ENCODE results near the gene C3orf20. TPM values are rescaled to one million over a fixed set of nuclear protein-coding genes. Genes with fewer than 3 reads are reported as not detected.
A peak's percentile ranks its signal among the peaks of the same experiment; 100 is the strongest.

C3orf20 gene
- total and polyA plus RNA-seq, 7 experiments from 2014 or later: 0.05 to 0.81 (median 0.29) TPM; not detected in 1

DNA sequence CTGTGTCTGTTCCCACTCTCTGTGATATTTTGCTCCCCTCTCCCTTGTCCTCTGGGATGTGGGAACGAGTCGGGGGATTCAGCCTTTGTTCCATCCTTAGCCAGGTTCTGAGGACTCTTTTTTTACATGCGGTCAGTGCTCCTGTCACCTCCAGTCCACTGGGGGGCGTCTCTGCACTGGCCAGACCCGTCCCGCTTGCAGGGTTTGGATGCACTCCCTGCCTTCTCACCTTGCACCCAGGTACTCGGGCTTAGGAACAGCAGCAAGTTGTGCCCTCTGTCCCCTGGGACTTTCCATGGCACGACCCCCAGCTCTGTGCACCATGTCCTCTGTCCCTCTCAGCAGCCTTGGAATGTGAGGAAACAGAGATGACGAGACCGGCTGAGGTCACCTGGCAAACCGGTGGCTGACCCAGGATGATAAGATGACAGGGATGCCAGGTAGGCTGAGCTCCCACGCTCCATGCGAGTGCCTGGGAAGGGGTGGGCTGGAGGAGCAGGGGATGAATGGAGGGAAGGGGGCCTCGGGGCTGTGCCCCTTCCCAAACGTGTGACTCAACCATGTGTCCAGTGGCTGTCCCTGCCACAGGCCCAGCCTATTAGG, 116.5 kb downstream of the C3orf20 start:
- DNase-seq: peak; percentile 23 to 54 (median 33)
- Mint-ChIP-seq H3K27ac (peak overlapping the region in 2 of 9 donors; percentile 14 to 49), H3K36me3 (no peaks in the 10 kb centered on the region), H3K9me3 (no peaks in the 10 kb centered on the region), H3K4me1 (peaks cover 0 to 4% (median 0%) of the 10 kb centered on the region in 7 donors), H3K27me3 (peaks cover 7 to 29% (median 26%) of the 10 kb centered on the region in 5 donors), H3K4me3 (no peak overlapping the region)
- POLR2A ChIA-PET: no interaction called here
- Histone ChIP-seq H3K4me3 (ENCODE audit: low read length) (no peak overlapping the region), H3K27me3 (ENCODE audit: control insufficient read depth in 2 of 2, insufficient read depth in 2 of 2, low read length in 2 of 2) (no peaks in the 10 kb centered on the region), H3K9me3 (ENCODE audit: control insufficient read depth in 2 of 3, low read length in 3 of 3) (no peaks in the 10 kb centered on the region), H3K27ac (ENCODE audit: low read depth, low read length) (no peak overlapping the region), H3K4me1 (ENCODE audit: control insufficient read depth in 2 of 2, insufficient read depth in 2 of 2, low read length in 2 of 2) (no peaks in the 10 kb centered on the region), H3K36me3 (ENCODE audit: control insufficient read depth in 2 of 3, insufficient read depth in 3 of 3, low read length in 3 of 3) (no peaks in the 10 kb centered on the region)
- CTCF ChIA-PET: interaction anchor here (0.6 to 2.2 kb wide), 7 partner anchors 10 to 131 kb away, joined by 3 to 11 read pairs (median 4); no protein-coding TSS in a partner anchor
- intact Hi-C loops (cut with micrococcal nuclease): loop anchor here (1.0 to 2.0 kb wide), 3 partner anchors 119 to 130 kb away; no protein-coding TSS in a partner anchor
- peak; percentile 62 for ATAC-seq

DNA sequence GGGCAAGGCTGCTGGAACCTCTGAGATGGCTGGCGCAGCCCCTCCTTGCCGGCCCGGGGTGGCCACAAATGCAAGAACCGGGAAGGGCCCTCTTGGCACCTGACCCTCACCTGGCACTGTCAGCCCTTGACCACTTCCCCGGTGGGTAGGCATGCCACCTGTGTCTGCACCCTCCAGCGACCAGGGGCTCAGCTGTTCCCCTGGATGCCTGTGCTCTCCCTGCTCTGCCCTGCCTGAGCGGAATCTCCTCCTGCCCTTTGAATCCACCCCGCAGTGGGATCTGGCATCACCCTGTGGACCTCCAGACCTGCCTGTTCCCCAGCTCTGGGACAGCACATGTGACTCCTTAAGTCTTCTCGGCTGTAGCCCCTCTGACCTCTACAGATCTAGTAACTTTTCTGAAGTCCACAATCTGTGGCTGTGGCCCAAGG, 117.8 kb downstream of the C3orf20 start:
- CTCF ChIA-PET: interaction anchor here (0.6 to 2.2 kb wide), 5 partner anchors 89 to 140 kb away, joined by 3 to 5 read pairs (median 3); no protein-coding TSS in a partner anchor
- Histone ChIP-seq H3K9me3 (ENCODE audit: control insufficient read depth in 2 of 3, low read length in 3 of 3) (no peaks in the 10 kb centered on the region), H3K36me3 (ENCODE audit: control insufficient read depth in 2 of 3, insufficient read depth in 3 of 3, low read length in 3 of 3) (no peaks in the 10 kb centered on the region), H3K27ac (ENCODE audit: low read depth, low read length) (no peak overlapping the region), H3K4me3 (ENCODE audit: low read length) (no peak overlapping the region), H3K27me3 (ENCODE audit: control insufficient read depth in 2 of 2, insufficient read depth in 2 of 2, low read length in 2 of 2) (no peaks in the 10 kb centered on the region), H3K4me1 (ENCODE audit: control insufficient read depth in 2 of 2, insufficient read depth in 2 of 2, low read length in 2 of 2) (no peaks in the 10 kb centered on the region)
- Mint-ChIP-seq H3K4me1 (peaks cover 0 to 4% (median 0%) of the 10 kb centered on the region in 7 donors), H3K27ac (peak overlapping the region in 1 of 9 donors; percentile 38), H3K9me3 (no peaks in the 10 kb centered on the region), H3K4me3 (peak overlapping the region in 1 of 10 donors; percentile 54), H3K27me3 (peaks cover 7 to 29% (median 23%) of the 10 kb centered on the region in 5 donors), H3K36me3 (no peaks in the 10 kb centered on the region)
- intact Hi-C loops (cut with micrococcal nuclease): no loop called here
- POLR2A ChIA-PET: no interaction called here
- ATAC-seq (no peak), DNase-seq (no peak)

DNA sequence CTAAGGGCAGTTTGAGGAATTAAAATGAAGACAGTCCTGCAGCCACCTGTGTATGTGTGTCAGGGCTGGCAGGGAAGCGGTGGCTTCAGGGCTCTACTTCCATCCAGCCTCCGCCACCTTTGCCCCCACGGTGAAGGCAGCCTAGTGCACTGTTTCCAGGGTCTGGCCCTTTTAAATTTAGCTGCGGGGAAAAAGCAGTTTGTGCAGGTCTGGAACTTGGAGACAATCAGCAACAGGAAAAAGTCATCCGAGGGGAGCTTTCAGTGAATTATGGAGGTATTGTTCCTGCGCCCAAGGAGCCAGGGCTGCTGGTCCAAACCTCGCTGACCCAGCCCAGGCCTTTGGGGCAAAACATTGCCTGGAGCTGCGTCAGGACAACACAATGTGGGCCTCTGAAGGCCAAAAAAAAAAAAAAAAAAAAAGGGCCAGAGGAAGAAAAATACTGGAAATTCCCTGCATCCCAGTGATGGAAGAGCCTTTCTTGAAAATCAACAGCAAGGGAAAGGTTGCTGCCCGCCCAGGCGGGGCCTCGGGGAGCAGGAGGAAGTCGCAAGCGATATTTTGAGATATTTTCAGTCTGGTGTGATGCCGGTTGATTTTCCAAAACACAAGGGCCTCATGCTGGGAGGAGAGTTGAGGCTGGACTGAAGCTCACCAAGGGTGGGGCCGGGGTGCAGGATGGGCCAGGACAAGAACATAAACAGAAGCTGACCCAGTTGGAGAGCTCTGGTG, 118.4 kb downstream of the C3orf20 start:
- Mint-ChIP-seq H3K9me3 (no peaks in the 10 kb centered on the region), H3K4me3 (peak overlapping the region in 1 of 10 donors; percentile 54), H3K36me3 (no peaks in the 10 kb centered on the region), H3K4me1 (peaks cover 0 to 4% (median 0%) of the 10 kb centered on the region in 7 donors), H3K27ac (no peak overlapping the region), H3K27me3 (peaks cover 7 to 25% (median 18%) of the 10 kb centered on the region in 5 donors)
- Histone ChIP-seq H3K4me1 (ENCODE audit: control insufficient read depth in 2 of 2, insufficient read depth in 2 of 2, low read length in 2 of 2) (no peaks in the 10 kb centered on the region), H3K9me3 (ENCODE audit: control insufficient read depth in 2 of 3, low read length in 3 of 3) (no peaks in the 10 kb centered on the region), H3K36me3 (ENCODE audit: control insufficient read depth in 2 of 3, insufficient read depth in 3 of 3, low read length in 3 of 3) (no peaks in the 10 kb centered on the region), H3K27ac (ENCODE audit: low read depth, low read length) (no peak overlapping the region), H3K4me3 (ENCODE audit: low read length) (no peak overlapping the region), H3K27me3 (ENCODE audit: control insufficient read depth in 2 of 2, insufficient read depth in 2 of 2, low read length in 2 of 2) (no peaks in the 10 kb centered on the region)
- ATAC-seq: no peak
- intact Hi-C loops (cut with micrococcal nuclease): no loop called here
- no peak for DNase-seq
- CTCF ChIA-PET: interaction anchor here (0.6 to 1.0 kb wide), 4 partner anchors 104 to 141 kb away, joined by 3 read pairs; no protein-coding TSS in a partner anchor
- POLR2A ChIA-PET: no interaction called here

DNA sequence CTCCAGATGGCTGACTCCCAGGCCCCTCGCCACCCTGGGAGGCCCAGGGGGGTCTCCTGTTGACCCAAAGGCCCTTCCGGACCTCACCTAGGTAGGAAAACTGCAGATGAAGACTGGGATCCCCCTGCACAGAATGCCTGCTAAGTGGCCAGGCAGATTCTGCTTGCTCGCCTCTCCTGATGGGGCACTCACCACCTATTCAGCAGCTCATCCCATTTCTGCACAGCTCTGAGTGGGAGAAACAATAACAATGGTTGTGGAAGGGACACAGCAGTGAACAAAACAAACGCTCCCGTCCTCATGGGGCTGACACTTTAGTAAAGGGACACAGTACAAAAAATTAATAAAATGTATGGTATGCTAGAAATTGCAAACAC, 118.9 kb downstream of the C3orf20 start:
- Mint-ChIP-seq H3K4me3 (no peak overlapping the region), H3K27me3 (peaks cover 7 to 25% (median 18%) of the 10 kb centered on the region in 5 donors), H3K27ac (no peak overlapping the region), H3K36me3 (no peaks in the 10 kb centered on the region), H3K4me1 (peaks cover 0 to 4% (median 0%) of the 10 kb centered on the region in 7 donors), H3K9me3 (no peaks in the 10 kb centered on the region)
- Histone ChIP-seq H3K36me3 (ENCODE audit: control insufficient read depth in 2 of 3, insufficient read depth in 3 of 3, low read length in 3 of 3) (no peaks in the 10 kb centered on the region), H3K9me3 (ENCODE audit: control insufficient read depth in 2 of 3, low read length in 3 of 3) (no peaks in the 10 kb centered on the region), H3K4me1 (ENCODE audit: control insufficient read depth in 2 of 2, insufficient read depth in 2 of 2, low read length in 2 of 2) (no peaks in the 10 kb centered on the region), H3K27me3 (ENCODE audit: control insufficient read depth in 2 of 2, insufficient read depth in 2 of 2, low read length in 2 of 2) (no peaks in the 10 kb centered on the region), H3K27ac (ENCODE audit: low read depth, low read length) (no peak overlapping the region), H3K4me3 (ENCODE audit: low read length) (no peak overlapping the region)
- POLR2A ChIA-PET: no interaction called here
- no peak for ATAC-seq
- intact Hi-C loops (cut with micrococcal nuclease): no loop called here
- no peak for DNase-seq
- CTCF ChIA-PET: no interaction called here

- no peaks in the 10 kb centered on the region for H3K36me3 ChIP-seq (ENCODE audit: control insufficient read depth in 2 of 3, insufficient read depth in 3 of 3, low read length in 3 of 3)
- H3K9me3 ChIP-seq (ENCODE audit: control insufficient read depth in 2 of 3, low read length in 3 of 3): no peaks in the 10 kb centered on the region
- Mint-ChIP-seq H3K27me3 (peaks cover 6 to 25% (median 17%) of the 10 kb centered on the region in 5 donors), H3K27ac (no peak overlapping the region), H3K4me3 (no peak overlapping the region), H3K9me3 (peaks cover 0 to 3% (median 0%) of the 10 kb centered on the region in 11 donors), H3K36me3 (peaks cover 0 to 3% (median 0%) of the 10 kb centered on the region in 5 donors), H3K4me1 (no peaks in the 10 kb centered on the region)
- CTCF ChIA-PET: no interaction called here
- H3K27me3 ChIP-seq (ENCODE audit: control insufficient read depth in 2 of 2, insufficient read depth in 2 of 2, low read length in 2 of 2): no peaks in the 10 kb centered on the region
- no peak for ATAC-seq
- DNase-seq: no peak
- no peak overlapping the region for H3K4me3 ChIP-seq (ENCODE audit: low read length)
- H3K27ac ChIP-seq (ENCODE audit: low read depth, low read length): no peak overlapping the region
- POLR2A ChIA-PET: no interaction called here
- intact Hi-C loops (cut with micrococcal nuclease): no loop called here
- no peaks in the 10 kb centered on the region for H3K4me1 ChIP-seq (ENCODE audit: control insufficient read depth in 2 of 2, insufficient read depth in 2 of 2, low read length in 2 of 2)
Measured at GRCh38 chr3:14794435-14794834, 119.5 kb downstream of the C3orf20 start.

GRCh38 chr3:14795996-14796395, 121.1 kb downstream of the C3orf20 start:
- H3K4me3 Mint-ChIP-seq: no peak overlapping the region
- ATAC-seq (no peak), DNase-seq (no peak)
- H3K9me3 Mint-ChIP-seq: peaks cover 0 to 4% (median 0%) of the 10 kb centered on the region in 11 donors
- Histone ChIP-seq H3K4me3 (ENCODE audit: low read length) (no peak overlapping the region), H3K27me3 (ENCODE audit: control insufficient read depth in 2 of 2, insufficient read depth in 2 of 2, low read length in 2 of 2) (no peaks in the 10 kb centered on the region), H3K9me3 (ENCODE audit: control insufficient read depth in 2 of 3, low read length in 3 of 3) (no peaks in the 10 kb centered on the region), H3K27ac (ENCODE audit: low read depth, low read length) (no peak overlapping the region), H3K4me1 (ENCODE audit: control insufficient read depth in 2 of 2, insufficient read depth in 2 of 2, low read length in 2 of 2) (no peaks in the 10 kb centered on the region), H3K36me3 (ENCODE audit: control insufficient read depth in 2 of 3, insufficient read depth in 3 of 3, low read length in 3 of 3) (no peaks in the 10 kb centered on the region)
- H3K36me3 Mint-ChIP-seq: peaks cover 0 to 3% (median 0%) of the 10 kb centered on the region in 5 donors
- no peaks in the 10 kb centered on the region for H3K4me1 Mint-ChIP-seq
- no peak overlapping the region for H3K27ac Mint-ChIP-seq
- CTCF ChIA-PET: interaction anchor here (1.4 kb wide), 1 partner anchor 124 kb away, joined by 3 read pairs; no protein-coding TSS in a partner anchor
- H3K27me3 Mint-ChIP-seq: peaks cover 0 to 16% (median 7%) of the 10 kb centered on the region in 5 donors
- intact Hi-C loops (cut with micrococcal nuclease): no loop called here
- POLR2A ChIA-PET: no interaction called here

Data from naive thymus-derived CD4-positive, alpha-beta T cell (primary cell).